Epidermal melanocyte (primary cell): ENCODE data around the gene GALNT16.

Experiments
- DNase-seq: peaks from one replicate; pipeline ENCODE4 v3.0.0; 2011; ENCODE audit warnings: low spot score; ENCODE audit not compliant: insufficient read length

Gene GALNT16

GRCh38 chr14:69404883-69405282, 144.9 kb downstream of the GALNT16 start:
- no peak for DNase-seq

- DNase-seq: no peak
Measured at GRCh38 chr14:69405762-69406161, 145.8 kb downstream of the GALNT16 start.
